Measurements from ENCODE around the gene FCER1A. TPM values are rescaled to one million over a fixed set of nuclear protein-coding genes. Genes with fewer than 3 reads are reported as not detected.

Gene FCER1A
- polyA plus RNA-seq, 1 experiment: not detected

DNA sequence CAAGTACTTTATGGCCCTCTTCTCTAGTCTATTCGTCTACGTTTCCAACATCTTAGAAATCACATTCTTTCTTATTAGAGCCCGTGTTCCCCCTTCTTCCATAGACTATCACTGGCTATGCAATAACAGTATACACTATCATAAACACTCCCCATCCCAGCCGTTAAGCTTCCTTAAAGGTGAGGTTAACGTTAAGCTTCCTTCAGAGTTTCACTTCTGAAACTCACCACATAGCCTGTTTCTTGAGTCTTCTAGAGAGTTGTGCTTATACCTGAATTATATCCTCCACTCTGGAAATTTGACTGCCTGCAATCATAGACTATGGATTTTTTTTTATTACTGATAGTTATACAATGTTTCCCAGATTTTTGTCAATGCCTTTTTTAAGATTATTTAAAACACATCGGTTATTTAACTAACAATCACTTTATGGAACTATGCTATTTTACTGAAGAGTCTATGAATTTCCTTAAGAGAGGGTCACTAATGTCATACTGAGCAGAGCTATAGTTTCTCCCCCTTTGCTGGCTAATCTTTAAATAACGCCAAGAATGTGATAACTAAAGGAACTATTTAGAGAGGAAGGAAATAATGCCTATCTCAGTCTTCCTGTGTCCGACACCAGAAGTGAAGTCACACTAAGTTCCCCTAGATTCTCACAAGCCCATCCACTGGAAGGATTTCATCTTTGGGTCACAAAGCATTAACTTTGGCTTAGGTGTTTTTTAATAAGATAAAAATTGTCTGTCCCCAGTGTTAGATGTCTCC lies 16.8 kb downstream of the FCER1A start:
- TF ChIP-seq, protein P1, sequence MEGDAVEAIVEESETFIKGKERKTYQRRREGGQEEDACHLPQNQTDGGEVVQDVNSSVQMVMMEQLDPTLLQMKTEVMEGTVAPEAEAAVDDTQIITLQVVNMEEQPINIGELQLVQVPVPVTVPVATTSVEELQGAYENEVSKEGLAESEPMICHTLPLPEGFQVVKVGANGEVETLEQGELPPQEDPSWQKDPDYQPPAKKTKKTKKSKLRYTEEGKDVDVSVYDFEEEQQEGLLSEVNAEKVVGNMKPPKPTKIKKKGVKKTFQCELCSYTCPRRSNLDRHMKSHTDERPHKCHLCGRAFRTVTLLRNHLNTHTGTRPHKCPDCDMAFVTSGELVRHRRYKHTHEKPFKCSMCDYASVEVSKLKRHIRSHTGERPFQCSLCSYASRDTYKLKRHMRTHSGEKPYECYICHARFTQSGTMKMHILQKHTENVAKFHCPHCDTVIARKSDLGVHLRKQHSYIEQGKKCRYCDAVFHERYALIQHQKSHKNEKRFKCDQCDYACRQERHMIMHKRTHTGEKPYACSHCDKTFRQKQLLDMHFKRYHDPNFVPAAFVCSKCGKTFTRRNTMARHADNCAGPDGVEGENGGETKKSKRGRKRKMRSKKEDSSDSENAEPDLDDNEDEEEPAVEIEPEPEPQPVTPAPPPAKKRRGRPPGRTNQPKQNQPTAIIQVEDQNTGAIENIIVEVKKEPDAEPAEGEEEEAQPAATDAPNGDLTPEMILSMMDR (IDR thresholded peaks at IDR 0.05; ENCODE audit: low read depth, low read length): no peak
- CTCF ChIA-PET: no interaction called here
- H3K27ac ChIP-seq (ENCODE audit: low read depth, low read length): no peak overlapping the region
- no peak for DNase-seq (ENCODE audit: low read depth, low spot score)
- H3K4me3 ChIP-seq (ENCODE audit: low read depth, low read length): no peak overlapping the region
- H3K9me3 ChIP-seq (ENCODE audit: control insufficient read depth, insufficient read depth, low read length): no peaks in the 10 kb centered on the region
- POLR2A ChIA-PET: no interaction called here
- no peaks in the 10 kb centered on the region for H3K27me3 ChIP-seq (ENCODE audit: control insufficient read depth, insufficient read depth, low read length)

GRCh38 chr1:159334797-159335196 lies 32.7 kb downstream of the FCER1A start:
- no peaks in the 10 kb centered on the region for H3K27me3 ChIP-seq (ENCODE audit: control insufficient read depth, insufficient read depth, low read length)
- DNase-seq (ENCODE audit: low read depth, low spot score): no peak
- no peak overlapping the region for H3K4me3 ChIP-seq (ENCODE audit: low read depth, low read length)
- TF ChIP-seq, protein P1 (IDR thresholded peaks at IDR 0.05; ENCODE audit: low read depth, low read length): no peak
- H3K27ac ChIP-seq (ENCODE audit: low read depth, low read length): no peak overlapping the region
- ChIA-PET CTCF (no interaction called here), POLR2A (no interaction called here)
- peaks cover 4% of the 10 kb centered on the region; the same call in 1 of the 2 replicates for H3K9me3 ChIP-seq (ENCODE audit: control insufficient read depth, insufficient read depth, low read length)

GRCh38 chr1:159338018-159338417 lies 35.9 kb downstream of the FCER1A start:
- TF ChIP-seq, protein P1 (IDR thresholded peaks at IDR 0.05; ENCODE audit: low read depth, low read length): no peak
- H3K27me3 ChIP-seq (ENCODE audit: control insufficient read depth, insufficient read depth, low read length): no peaks in the 10 kb centered on the region
- no peak overlapping the region for H3K27ac ChIP-seq (ENCODE audit: low read depth, low read length)
- DNase-seq (ENCODE audit: low read depth, low spot score): no peak
- ChIA-PET POLR2A (no interaction called here), CTCF (no interaction called here)
- H3K9me3 ChIP-seq (ENCODE audit: control insufficient read depth, insufficient read depth, low read length): peaks cover 6% of the 10 kb centered on the region; the same call in 1 of the 2 replicates
- no peak overlapping the region for H3K4me3 ChIP-seq (ENCODE audit: low read depth, low read length)

DNA sequence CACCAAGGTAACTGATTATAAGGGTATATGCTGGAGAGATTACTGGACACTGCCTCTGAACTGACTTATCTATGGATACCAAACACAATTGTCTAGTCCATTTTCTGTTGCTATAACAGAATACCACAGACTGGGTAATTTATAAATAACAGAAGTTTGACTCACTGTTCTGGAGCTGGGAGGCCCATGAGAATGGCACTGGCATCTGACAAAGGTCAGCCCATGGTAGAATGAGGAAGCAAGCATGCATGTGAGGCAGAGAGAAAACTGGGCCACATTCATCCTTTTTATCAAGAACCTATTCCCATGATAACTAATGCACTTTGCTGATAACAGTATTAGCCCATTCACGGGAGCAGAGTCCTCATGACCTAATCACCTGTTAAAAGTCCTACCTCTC lies 37.4 kb downstream of the FCER1A start:
- peaks cover 6% of the 10 kb centered on the region; the same call in 1 of the 2 replicates for H3K9me3 ChIP-seq (ENCODE audit: control insufficient read depth, insufficient read depth, low read length)
- CTCF ChIA-PET: interaction anchor here (0.6 kb wide), 1 partner anchor 438 kb away, joined by 3 read pairs; no protein-coding TSS in a partner anchor
- TF ChIP-seq, protein P1 (IDR thresholded peaks at IDR 0.05; ENCODE audit: low read depth, low read length): no peak
- no peak overlapping the region for H3K27ac ChIP-seq (ENCODE audit: low read depth, low read length)
- H3K4me3 ChIP-seq (ENCODE audit: low read depth, low read length): no peak overlapping the region
- H3K27me3 ChIP-seq (ENCODE audit: control insufficient read depth, insufficient read depth, low read length): no peaks in the 10 kb centered on the region
- POLR2A ChIA-PET: no interaction called here
- DNase-seq (ENCODE audit: low read depth, low spot score): no peak

- H3K27ac ChIP-seq (ENCODE audit: low read depth, low read length): no peak overlapping the region
- TF ChIP-seq, protein P1 (IDR thresholded peaks at IDR 0.05; ENCODE audit: low read depth, low read length): no peak
- H3K9me3 ChIP-seq (ENCODE audit: control insufficient read depth, insufficient read depth, low read length): 0 out of 2 replicates have a peak, but pooled peaks cover 2% of the 10 kb centered on the region
- no peaks in the 10 kb centered on the region for H3K27me3 ChIP-seq (ENCODE audit: control insufficient read depth, insufficient read depth, low read length)
- ChIA-PET POLR2A (no interaction called here), CTCF (no interaction called here)
- no peak overlapping the region for H3K4me3 ChIP-seq (ENCODE audit: low read depth, low read length)
- DNase-seq (ENCODE audit: low read depth, low spot score): no peak
Observed at GRCh38 chr1:159341736-159342135, 39.6 kb downstream of the FCER1A start.

Data from AG04450 (cell line).